SIG-M5 treated with dmso at 0.1 percent for 504 hours (cell line): Measurements from ENCODE around the gene GABPA.
"Not testable (repeated sequence)": the region's sequence is repeated elsewhere in the genome, so short reads cannot be mapped to it uniquely, and the experiment has no call there.

Source experiments
- DNase-seq: peaks from one replicate; lab custom pipeline; 2025; ENCODE audit not compliant: unreplicated experiment; lab: John Stamatoyannopoulos, UW

Gene GABPA

DNA sequence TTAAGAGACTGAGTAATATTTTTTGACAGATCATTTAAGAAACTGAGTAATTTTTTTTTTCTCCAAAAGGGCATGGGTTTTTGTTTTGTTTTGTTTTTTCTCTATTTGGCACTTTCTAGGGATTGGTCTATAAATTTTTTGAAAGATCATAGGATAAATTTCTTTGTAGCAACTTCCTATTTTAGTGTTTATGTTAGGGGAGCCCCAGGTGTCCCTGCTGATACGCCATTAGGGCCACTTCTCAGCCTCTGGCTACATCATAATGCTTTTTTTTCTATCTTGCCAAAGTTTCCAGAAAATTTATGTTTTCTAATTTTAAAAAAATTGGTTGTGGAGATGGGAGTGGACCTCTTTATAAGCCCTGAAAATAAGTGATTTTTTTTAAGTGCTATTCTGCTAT is 2.6 kb downstream of the GABPA start:
- DNase-seq = no peak

DNA sequence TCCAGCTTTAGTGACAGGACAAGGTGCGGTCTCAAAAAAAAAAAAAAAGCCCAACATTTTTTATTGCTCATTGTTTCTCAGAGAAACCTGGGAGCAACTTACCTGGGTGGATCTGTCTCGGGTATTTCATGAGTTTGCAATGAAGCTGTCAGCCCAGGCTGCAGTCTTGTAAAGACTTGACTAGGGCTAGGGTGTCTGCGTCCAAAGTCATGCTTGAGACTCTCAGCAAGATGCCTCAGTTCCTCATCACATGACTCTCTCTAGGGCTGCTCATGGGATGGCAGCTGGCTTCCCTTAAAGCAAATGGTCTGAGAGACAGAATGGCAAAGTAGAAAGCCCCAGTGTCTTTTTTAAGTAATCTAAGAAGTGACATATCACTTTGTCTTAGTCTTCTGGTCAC is 8.1 kb downstream of the GABPA start:
- DNase-seq = no peak

DNA sequence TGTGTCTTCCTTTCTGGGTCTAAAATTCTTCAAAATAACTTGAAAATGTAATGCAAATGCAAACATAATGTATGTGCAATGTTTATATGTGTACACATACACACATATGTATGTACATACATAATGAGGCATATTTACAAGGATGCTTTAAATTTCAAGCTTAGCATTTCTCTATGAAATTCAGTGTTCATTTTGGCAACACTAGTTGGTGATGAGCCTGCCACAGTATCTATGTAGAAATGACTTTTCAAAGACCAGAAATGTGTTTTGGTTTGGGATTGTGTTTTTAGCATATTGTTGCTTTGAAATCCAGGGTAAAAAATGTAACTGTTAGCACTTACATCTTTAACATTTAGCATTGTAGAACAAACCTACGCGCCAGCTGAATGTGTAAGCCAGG is 10.1 kb downstream of the GABPA start:
- no peak for DNase-seq

DNA sequence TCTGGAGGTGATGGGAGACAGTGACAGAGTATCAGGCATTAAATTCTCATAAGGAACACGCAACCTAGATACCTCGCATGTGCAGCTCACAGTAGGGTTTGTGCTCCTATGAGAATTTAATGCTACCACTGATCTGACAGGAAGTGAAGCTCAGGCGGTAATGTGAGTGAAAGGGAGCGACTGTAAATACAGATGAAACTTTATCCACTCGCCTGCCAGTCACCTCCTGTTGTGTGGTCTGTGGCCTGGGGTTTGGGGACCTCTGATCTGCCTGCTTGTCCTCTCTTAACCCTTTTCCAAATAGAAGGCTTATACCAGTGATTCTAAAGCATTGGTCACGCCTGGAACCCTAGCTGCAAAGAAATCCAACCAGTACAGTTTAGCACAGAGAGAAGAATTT is 15.3 kb downstream of the GABPA start:
- DNase-seq = no peak

DNA sequence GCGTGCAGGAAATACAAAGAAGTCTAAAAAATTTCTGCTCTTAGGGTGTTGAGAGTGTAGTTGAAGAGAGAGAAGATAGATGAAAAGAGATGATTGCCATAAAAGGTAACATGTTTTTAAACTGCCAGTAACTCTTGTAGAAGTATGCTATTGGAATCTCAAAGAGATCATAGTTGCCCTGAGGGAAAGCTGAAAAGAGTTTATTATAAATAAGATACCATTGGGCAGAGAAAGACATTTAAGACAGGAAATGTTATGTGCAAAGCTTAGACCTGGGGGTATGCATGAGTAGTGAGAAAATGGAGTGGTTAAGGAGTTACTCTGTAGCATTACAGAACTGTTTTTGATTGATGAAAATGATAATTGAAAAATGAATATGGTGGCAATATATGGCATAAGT is 17.6 kb downstream of the GABPA start:
- DNase-seq = no peak

DNA sequence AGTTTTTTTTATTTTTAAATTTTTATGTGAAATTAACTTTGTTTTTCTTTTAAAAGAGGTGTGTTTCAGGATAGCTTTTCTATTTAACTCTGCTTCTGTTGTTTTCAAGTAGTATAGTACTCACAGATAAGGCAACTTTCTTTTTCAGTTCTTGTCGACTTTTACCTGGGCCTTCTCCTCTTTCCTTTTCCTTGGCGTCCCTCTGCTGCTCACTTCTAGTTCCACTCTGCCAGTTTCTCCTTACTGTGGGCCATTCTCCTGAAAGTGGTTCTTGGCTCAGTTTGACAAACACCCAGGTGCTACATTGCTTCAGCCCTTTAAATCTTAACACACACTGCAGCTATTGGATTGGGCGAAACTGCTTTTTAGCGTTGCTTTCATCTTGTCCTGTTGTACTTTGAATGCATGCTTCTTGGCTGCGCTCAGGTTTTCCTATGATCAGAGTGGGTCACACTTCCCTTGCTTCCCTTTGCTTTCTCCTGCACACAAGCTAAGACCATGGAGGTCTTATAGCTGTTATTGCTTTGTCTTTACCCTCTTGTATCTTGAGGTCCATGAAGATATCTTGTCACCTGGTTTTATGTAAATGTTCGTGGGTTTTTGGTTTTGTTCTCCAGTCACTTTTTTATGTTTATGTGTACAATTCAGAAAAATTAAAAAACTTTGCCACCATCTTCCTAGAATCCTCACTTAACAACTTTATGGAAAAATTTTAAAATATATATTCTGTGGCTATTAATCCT is 21.6 kb downstream of the GABPA start:
- no peak for DNase-seq

DNA sequence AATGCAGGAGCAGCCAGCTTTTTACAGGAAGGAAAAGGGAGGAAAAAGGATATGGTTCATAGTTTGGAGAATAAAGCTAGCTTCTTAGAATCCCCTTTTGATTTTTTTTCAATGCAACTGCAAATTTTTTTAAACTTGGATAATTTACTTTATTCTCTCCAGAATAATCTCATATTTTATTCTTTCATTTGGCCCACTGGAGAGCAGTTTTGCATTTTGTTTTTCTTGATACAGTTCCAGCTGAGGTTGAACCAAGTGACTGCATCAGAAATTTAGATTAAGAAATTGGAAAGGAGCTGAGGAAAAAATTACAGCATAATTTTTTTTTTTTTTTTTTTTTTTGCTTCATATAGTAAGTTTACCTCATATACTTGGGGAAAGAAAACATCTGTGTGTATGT is 22.8 kb downstream of the GABPA start:
- DNase-seq = no peak

DNA sequence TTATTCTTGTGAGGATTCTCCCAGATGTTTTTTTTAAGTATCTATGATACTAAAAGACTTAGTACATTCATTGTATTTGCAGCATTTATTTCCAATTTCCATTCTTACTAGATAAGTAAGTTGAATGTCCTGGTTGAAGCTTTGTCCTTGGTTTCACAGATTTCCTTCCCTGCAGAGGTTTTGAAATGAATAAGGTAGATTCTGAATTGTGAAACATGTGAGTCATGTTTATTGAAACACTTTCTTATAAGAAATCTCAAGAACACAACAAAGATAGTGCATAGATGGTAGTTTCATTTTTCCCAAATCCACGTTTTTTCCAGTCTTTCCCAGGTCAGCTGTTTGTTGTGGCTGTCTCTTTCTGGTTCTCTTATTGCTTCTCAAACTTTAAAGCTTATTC is 24.8 kb downstream of the GABPA start:
- no peak for DNase-seq

DNA sequence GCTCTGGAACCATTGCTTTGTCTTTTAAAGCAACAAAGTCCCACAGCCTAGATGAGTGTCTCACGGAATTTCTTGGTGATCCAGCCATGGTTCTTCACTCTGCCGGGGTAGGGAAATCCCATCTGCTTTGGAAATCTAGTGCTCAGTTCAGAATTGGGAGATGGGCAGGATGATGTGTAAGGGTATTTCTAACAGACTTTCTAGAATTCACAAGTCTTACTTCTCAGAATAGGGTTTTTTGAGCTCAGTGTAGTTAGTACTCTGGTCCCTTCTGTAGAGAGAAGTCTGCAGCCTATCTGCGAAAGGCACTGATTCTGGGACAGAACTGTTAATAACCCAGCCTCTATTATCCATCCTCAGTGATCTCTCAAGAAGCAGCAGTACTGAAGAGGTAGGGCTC is 25.3 kb downstream of the GABPA start:
- DNase-seq = no peak

DNA sequence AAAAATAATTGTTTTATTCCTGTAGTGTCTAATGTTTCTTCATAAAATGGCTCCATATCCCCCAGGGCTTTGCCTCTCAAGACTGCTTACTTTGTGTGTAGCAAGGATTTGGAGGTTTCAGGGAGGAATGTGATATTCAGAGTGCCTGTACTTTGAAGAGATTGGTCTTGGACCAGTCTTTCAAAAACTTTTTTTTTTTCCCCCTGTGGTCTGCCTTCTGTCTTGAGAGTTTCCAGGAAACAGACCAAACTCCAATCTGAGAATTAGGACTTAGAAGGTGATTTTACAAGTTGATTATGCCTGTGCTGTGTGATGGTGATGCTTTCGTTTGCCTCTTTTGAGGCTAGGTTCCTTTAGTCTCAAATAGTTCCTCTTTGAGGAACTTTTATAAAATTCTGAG is 25.9 kb downstream of the GABPA start:
- no peak for DNase-seq

DNA sequence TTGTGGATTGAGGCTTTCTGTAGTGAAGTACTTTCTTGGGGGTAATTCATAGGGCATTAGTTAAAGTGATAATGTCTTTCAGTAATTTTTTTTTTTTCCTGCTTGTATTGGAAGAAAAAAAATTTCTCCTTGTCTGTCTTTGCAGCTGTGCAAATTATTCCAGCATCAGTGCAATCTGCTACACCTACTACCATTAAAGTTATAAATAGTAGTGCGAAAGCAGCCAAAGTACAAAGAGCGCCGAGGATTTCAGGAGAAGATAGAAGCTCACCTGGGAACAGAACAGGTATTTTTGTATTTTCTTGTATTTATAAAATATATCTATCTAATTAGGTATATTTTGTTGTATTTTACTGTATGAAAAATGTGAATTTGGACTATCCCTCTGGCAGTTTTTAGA is 29.3 kb downstream of the GABPA start:
- DNase-seq = no peak

DNA sequence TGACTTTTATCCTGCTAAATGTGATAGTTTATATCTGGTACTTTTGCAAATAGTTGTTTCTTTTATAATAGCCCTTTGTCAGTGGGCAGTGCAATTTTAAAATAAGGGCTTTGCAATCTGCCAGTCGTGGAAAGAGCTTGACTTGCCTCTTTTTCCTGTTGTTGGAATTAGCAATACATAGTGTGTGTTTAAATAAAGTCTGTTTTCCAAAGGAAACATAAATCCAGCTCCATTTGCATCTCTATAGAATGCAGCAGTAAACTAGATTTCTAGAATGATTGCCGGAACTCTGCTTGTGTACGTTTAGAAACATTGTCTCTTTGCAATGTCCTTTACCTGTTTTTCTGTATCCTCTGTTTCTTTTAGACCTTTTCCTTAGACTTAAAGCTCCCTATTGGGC is 33.1 kb downstream of the GABPA start:
- no peak for DNase-seq

DNA sequence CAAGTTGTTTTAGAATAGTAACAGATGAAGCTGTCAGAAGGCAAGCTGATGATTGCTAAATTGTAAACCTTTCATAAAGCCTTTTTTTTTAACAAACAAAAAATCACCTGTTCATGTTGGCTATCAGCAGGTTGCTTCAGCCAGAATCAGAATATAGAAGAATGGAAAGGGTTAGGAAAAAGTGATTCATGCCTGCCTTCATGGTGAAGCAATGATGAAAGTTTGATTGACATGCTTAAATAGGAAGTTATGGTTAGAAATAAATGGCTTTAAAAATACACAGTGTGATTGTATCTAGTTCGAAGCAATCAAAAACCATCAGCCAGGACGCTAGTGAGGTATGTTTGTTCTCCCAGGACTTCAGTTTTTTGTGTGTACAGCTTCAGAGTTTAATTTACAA is 37.9 kb downstream of the GABPA start:
- peak; percentile 85 for DNase-seq

DNA sequence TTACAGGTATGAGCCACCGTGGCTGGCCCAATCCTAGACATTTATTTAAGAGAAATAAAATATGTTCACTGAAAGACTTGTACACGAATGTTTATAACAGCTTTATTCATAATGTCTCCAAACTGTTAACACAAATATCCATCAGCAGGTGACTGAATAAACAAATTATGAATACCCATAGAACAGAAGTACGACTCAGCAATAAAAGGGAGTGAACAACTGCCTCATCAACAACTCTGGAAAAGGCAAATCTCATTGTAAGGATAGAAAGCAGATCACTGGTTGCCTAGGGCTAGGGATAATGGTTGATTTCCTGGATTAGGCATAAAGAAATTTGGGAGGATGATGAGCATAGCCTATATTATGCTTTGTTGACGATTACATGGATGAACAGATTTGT is 41.7 kb downstream of the GABPA start:
- DNase-seq = no peak

DNA sequence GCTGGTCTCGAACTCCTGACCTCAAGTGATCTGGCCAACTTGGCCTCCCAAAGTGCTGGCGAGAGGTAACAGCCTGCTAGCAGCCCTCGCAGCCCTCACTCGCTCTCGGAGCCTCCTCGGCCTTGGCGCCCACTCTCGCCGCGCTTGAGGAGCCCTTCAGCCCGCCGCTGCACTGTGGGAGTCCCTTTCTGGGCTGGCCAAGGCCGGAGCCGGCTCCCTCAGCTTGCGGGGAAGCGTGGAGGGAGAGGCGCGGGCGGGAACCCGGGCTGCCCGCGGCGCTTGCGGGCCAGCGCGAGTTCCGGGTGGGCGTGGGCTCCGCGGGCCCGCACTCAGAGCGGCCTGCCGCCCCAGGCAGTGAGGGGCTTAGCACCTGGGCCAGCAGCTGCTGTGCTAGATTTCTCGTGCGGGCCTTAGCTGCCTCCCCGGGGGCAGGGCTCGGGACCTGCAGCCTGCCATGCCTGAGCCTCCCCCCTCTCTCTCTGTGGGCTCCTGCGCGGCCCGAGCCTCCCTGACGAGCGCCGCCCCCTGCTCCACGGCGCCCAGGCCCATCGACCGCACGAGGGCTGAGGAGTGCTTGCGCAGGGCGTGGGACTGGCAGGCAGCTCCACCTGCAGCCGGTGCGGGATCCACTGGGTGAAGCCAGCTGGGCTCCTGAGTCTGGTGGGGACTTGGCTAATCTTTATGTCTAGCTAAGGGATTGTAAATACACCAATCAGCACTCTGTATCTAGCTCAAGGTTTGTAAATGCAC is 43.5 kb downstream of the GABPA start:
- not testable (repeated sequence) for DNase-seq

DNA sequence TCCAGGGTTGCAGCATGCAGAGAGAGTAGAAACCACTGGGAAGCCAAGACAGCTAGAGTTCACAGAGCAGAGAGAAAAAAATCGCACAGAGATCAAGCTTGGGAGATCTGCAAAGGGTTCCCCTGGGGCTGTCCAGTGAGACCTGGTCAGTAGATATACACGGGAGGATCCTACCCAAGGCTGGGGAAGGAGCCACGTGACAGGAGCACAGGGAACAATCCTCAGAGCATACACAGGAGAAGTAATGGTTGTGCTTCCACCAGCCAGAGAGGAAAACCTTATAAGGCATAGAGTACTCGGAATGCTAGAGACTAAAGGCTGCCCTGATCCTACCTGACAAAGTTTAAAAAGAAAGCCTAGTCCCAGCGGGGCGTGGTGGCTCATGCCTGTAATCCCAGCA is 53.9 kb downstream of the GABPA start:
- DNase-seq = no peak

DNA sequence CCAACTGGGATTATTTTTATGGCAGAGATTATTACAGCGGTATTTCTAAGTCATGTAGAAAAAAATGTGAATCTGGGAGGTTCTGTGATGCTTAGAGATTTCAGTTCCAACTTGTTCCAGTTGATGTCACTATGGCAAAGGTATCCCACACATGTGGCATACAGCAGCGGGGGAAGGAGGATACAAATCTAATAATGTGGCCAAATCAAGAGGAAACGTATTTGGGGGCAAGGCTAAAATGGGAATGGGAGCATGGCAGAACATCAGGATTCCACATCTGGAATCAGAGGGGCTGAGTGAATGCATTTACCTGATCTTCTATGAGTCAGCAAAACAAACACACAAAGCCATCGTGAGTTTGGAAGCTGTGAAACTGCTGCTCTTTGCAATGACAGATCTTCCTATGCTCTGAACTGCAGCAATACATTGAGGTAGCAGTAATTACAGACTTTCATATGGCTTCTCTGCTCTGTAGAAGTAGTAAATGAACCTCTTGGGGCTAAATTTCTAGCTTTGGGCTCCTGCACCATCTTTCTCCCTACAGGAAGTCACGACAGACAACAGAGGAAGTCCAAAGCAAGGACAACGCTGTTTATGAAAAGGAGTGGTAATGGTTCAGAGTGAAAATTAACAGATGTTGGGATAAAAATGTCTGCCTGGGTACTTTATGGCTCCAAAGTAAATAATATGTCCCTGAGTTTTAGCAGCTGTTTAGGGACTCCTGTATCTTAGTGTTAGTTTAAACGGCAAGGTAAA is 55.5 kb downstream of the GABPA start:
- peak; percentile 47 for DNase-seq

DNA sequence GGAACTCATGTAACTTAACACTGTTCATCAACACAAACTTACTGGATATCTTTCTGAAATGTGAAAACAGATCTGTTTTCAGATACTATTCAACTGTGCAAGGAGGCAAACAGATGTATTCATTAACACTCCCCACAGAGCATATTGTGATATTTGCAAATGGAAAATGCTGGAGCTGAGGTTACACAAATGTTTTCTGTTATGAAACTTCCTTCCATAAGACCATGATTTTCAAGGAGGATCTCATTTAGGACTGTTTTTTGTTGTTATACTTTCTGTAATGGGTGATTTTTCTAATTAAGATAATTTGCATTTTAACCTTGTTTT is 56.1 kb downstream of the GABPA start:
- DNase-seq = no peak

DNA sequence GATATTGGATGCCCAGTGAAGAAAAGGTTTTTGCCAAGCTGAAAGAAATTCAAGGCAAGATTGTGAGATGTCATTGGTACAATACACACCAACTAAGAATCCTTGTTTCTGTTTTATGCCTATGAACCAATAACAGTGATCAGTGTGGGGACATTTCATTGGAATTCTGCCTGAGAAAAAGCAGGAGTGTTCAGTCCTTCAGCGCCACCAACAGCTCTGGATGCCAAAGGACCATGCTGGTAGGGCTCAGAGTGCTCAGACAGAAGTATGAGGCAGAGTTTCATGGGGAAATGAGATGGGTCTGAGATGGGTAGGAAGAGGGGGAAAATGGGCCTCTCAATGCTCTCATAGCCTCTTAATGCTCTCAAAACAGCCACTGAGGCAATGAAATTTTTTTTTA is 56.5 kb downstream of the GABPA start:
- DNase-seq = no peak

DNA sequence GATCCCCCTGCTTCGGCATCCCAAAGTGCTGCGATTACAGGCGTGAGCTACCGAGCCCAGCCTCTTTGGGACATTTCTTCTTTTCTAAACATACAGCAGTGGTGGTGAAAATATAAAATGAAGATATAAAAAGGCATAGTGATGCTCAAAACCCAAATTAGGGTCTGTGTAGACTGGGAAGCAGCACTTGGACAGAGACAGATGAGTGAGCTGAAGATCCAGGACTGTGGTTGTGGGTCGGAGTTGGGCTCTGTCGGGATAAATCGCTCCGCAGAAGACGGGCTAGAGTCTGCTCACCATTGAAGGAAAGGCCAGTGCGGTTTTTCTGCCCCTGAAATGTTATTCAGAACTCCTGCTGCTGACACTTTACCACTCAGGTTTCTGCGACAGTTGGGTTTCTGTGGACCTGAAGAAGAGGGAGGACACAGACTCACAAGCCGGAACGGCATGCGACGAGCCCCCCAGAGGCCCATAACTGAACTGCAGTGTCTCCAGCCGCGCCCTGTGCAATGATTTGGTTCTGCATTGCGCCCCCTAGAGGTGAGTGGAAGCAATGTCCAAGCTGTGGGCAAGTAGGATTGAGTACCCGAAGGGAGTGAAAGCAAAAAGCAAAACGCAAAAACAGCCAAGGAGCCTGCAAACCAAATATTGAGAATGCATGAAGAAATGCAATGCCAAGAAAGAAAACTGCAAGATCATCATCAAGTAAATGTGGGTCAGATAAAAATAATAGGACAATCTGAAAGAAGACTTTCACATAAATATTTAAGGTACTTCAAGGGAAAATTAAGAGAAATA is 66.6 kb downstream of the GABPA start:
- DNase-seq = peak; percentile 81

DNA sequence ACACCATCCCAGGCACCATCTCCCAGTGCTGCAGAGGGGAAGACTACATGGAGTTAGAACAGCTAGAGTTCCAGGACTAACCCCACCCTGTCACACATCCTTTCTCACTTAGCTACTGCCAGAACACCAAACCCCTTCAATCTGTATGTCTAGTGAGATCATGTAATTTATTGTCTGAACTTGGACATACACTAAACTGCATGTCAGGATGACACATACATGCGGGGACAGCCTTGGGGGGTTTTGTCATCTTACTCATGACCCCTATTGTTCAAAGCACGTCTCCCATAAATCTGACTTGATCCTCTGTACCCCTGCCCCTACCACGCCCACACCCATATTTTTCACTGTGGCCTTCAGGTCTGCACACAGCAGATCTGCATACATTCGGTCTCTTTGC is 71.3 kb downstream of the GABPA start:
- DNase-seq = no peak
